Rectal smooth muscle tissue (tissue), 1 donor: Measurements from ENCODE around the gene DLL3.
"Not testable (repeated sequence)": the region's sequence is repeated elsewhere in the genome, so short reads cannot be mapped to it uniquely, and the experiment has no call there.

Experiments used
- H3K27ac ChIP-seq: one replicate; pipeline ENCODE4 v1.7.0; 2013; ENCODE audit warnings: low read depth, low read length, inconsistent platforms
- H3K27me3 ChIP-seq: one replicate; pipeline ENCODE4 v1.7.0; 2013; ENCODE audit warnings: low read length; ENCODE audit not compliant: control insufficient read depth, insufficient read depth
- H3K36me3 ChIP-seq: one replicate; pipeline ENCODE4 v1.7.0; 2013; ENCODE audit warnings: low read length; ENCODE audit not compliant: control insufficient read depth, insufficient read depth
- H3K4me1 ChIP-seq: one replicate; pipeline ENCODE4 v1.7.0; 2013; ENCODE audit warnings: low read length; ENCODE audit not compliant: control insufficient read depth, insufficient read depth
- H3K4me3 ChIP-seq: one replicate; pipeline ENCODE4 v1.7.0; 2013; ENCODE audit warnings: low read length
- H3K9ac ChIP-seq: one replicate; pipeline ENCODE4 v1.7.0; 2013; ENCODE audit warnings: low read length

The DLL3 gene

DNA sequence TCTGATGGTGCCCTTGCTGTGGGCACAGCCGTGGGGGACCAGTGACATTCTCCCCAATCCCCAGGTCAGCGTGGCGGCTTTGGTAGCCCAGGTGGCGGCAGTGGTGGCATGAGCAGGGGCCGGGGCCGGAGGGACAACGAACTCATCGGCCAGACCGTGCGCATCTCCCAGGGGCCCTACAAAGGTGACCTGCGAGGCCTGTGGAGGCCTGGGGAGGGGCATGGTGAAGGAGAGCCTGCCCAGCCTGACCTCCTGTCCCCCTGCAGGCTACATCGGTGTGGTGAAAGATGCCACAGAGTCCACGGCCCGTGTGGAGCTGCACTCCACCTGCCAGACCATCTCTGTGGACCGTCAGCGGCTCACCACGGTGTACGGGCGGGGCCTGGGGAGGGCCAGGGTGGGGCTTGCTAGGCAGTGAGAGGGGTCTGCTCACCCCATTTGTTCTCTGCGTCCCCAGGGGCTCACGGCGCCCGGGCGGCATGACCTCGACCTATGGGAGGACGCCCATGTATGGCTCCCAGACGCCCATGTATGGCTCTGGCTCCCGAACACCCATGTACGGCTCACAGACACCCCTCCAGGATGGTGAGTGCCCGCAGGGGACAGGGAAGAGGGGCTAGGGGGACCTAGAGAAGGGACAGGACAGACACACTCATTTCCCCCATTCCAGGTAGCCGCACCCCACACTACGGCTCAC lies 25.9 kb upstream of the DLL3 start:
- Histone ChIP-seq H3K9ac (no peak overlapping the region), H3K36me3 (peaks cover 79% of the 10 kb centered on the region), H3K4me1 (no peaks in the 10 kb centered on the region), H3K27me3 (no peaks in the 10 kb centered on the region), H3K27ac (no peak overlapping the region), H3K4me3 (no peak overlapping the region)

DNA sequence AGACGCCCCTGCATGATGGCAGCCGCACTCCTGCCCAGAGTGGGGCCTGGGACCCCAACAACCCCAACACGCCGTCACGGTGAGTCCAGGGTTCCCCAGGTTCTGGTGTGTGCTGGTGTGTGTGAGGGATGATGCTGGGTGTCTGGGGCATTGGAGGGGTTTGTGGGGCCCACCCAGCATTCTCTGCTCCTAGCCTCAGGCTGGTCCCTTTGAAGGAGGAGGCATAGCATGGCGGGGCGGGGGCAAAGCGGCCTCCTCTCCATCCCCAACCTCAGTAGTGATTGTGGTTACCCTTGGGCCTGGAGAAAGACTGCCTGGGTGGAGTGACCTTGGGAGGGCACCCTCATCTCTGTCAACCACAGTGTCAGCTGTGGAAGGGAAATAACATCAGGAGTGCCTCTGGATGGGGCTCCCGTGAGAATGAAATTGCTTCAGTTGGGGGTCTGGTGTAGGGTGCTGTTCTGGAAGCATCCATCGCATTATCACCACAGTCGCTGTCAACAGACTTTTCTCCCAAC lies 25.2 kb upstream of the DLL3 start:
- Histone ChIP-seq H3K27ac (no peak overlapping the region), H3K9ac (no peak overlapping the region), H3K4me3 (no peak overlapping the region), H3K27me3 (no peaks in the 10 kb centered on the region), H3K36me3 (peaks cover 74% of the 10 kb centered on the region), H3K4me1 (no peaks in the 10 kb centered on the region)

DNA sequence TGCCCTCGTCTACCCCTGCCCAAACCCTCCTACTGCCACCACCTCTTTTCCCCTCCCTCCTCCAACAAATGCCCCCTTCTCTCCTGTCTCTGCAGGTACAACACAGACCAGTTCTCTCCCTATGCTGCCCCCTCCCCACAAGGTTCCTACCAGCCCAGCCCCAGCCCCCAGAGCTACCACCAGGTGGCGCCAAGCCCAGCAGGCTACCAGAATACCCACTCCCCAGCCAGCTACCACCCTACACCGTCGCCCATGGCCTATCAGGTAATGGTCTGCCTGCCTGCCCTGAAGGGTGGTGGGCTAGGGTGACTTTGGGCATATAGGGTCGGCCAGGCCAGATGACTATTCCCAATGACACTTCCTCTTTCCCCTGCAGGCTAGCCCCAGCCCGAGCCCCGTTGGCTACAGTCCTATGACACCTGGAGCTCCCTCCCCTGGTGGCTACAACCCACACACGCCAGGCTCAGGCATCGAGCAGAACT lies 24.6 kb upstream of the DLL3 start:
- Histone ChIP-seq H3K9ac (no peak overlapping the region), H3K4me1 (no peaks in the 10 kb centered on the region), H3K27me3 (no peaks in the 10 kb centered on the region), H3K36me3 (peaks cover 67% of the 10 kb centered on the region), H3K27ac (no peak overlapping the region), H3K4me3 (no peak overlapping the region)

DNA sequence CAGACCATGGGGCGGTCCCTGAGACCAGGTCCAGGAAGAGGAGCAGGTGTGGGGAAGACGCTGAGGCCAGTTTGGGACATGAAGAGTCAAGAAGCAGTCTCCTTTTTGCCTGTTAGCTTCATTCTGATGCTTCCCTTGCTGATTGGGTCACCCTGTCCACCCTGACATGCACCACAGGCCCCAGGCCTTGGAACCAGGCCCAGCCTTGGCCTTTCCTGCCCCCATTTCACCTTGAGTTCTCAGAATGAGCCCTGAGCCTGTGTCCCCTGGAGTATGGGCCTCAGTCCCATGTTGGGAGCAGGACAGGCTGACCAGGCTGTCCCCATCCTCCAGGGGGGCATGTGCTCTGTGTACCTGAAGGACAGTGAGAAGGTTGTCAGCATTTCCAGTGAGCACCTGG lies 23.0 kb upstream of the DLL3 start:
- H3K27me3 ChIP-seq, result no peaks in the 10 kb centered on the region

DNA sequence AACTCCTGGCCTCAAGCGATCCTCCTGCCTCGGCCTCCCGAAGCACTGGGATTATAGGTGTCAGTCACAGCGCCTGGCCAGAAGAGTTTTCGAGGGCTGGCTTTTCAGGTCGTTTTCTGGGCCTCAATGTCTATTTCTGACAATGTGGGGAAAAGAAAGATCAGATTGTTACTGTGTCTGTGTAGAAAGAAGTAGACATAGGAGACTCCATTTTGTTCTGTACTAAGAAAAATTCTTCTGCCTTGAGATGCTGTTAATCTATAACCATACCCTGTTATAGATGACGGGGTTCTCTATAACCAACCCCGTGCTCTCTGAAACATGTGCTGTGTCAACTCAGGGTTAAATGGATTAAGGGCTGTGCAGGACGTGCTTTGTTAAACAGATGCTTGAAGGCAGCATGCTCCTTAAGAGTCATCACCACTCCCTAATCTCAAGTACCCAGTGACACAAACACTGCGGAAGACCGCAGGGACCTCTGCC lies 19.4 kb upstream of the DLL3 start:
- H3K27ac ChIP-seq, H3K9ac ChIP-seq, H3K27me3 ChIP-seq, H3K4me3 ChIP-seq: not testable (repeated sequence)
- peaks cover 11% of the 10 kb centered on the region for H3K4me1 ChIP-seq
- H3K36me3 ChIP-seq, result peaks cover 18% of the 10 kb centered on the region

More for the DNA sequence above, 23.0 kb upstream of the DLL3 start:
- peaks cover 52% of the 10 kb centered on the region for H3K36me3 ChIP-seq
- H3K4me3 ChIP-seq, result no peak overlapping the region
- H3K27ac ChIP-seq, result no peak overlapping the region
- peaks cover 4% of the 10 kb centered on the region for H3K4me1 ChIP-seq
- H3K9ac ChIP-seq, result no peak overlapping the region

DNA sequence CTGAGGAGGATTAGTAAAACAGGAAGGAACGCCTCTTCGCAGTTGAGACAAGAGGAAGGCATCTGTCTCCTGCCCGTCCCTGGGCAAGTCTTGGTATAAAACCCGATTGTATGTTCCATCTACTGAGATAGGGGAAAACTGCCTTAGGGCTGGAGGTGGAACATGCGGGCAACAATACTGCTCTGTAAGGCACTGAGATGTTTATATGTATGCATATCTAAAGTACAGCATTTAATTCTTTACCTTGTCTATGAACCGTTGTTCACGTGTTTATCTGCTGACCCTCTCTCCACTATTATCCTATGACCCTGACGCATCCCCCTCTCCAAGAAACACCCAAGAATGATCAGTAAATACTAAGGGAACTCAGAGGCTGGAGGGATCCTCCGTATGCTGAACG lies 18.8 kb upstream of the DLL3 start:
- peak overlapping the region; percentile 76 for H3K9ac ChIP-seq
- H3K27ac ChIP-seq, result peak overlapping the region; percentile 84
- H3K36me3 ChIP-seq, result peaks cover 12% of the 10 kb centered on the region
- H3K4me3 ChIP-seq, result peak overlapping the region; percentile 95
- H3K27me3 ChIP-seq, result no peaks in the 10 kb centered on the region
- H3K4me1 ChIP-seq, result peaks cover 11% of the 10 kb centered on the region

DNA sequence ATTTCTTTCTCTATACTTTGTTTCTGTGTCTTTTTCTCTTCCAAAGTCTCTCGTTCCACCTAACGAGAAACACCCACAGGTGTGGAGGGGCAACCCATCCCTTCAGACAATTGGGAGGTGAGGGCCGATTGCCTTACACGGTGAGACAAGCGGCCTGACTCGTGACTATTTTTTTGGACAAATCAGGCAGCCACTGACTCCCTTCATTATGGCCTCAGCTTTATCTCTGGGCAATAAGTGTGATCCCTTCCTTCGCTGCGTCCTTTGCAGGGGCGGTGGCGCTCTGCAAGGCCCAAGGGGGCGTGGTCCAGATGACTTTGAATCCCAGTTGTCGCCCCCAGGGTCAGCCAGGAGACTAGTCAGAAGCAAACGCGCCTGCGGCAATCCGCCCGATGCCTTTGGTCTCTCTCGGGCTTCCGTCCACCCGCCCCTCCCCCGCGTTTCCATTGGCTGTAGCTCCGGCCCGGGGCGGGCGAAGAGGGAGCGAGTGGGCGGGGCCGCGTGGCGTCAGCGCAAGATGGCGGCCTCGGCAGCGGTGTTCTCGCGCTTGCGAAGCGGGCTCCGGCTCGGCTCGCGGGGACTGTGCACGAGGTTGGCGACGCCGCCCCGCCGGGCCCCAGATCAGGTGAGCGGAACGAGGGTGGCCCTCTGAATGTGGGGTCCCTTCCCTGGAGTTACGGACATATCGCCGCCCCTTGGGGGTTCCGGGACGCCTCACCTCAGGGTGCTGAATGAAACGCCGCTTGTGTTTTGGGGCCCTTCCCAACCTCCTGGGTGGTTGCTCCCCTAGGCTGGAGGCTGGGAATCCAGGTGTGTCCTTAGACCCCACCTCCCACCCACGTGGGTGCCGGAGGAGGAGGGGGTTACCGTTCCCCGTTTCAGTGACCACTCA lies 18.2 kb upstream of the DLL3 start, which contains the start of gene TIMM50:
TSS of gene TIMM50 (plus strand) at position 502 of the 892 bp plus-strand sequence. CDS start at position 518, 16 bp downstream.
- Histone ChIP-seq H3K4me3 (peak within 1 kb of the TSS; percentile 95), H3K9ac (peak within 1 kb of the TSS; percentile 76), H3K27ac (peak within 1 kb of the TSS; percentile 84), H3K27me3 (no peaks in the 10 kb centered on the region), H3K4me1 (peaks cover 11% of the 10 kb centered on the region), H3K36me3 (peaks cover 10% of the 10 kb centered on the region)

DNA sequence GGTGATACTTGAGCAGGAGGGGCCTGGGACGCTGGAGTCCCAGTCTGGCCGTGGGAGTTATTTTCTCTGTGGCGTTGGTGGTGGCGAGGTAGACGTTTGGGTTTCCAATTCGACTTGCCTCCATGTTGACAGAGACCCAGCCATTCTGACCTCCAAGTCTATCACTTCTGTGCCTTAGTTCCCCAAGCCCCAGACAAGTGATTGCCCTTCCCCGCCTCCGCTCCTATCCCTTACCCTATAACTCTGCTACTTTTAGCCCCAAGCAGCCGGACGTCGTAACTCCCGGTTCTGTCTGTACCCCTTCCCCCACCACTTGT lies 17.6 kb upstream of the DLL3 start:
- Histone ChIP-seq H3K4me3 (peak overlapping the region; percentile 95), H3K4me1 (peaks cover 11% of the 10 kb centered on the region), H3K27me3 (no peaks in the 10 kb centered on the region), H3K9ac (peak overlapping the region; percentile 49), H3K36me3 (peaks cover 7% of the 10 kb centered on the region), H3K27ac (no peak overlapping the region)

DNA sequence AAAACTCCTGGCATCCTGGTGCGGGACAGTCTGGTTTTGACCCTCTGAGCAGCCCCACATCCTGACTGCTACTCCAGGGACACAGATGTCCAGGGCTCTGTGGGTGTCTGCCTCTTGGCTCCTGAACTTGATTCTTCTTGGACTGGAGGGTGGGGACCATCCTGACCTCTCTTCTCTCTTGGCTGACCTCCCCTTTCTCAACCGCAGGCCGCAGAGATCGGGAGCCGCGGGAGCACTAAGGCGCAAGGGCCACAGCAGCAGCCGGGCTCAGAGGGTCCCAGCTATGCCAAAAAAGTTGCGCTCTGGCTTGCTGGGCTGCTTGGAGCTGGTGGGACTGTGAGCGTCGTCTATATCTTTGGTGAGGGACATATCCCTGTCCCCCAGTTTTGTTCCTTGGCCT lies 17.1 kb upstream of the DLL3 start:
- no peak overlapping the region for H3K27ac ChIP-seq
- peaks cover 11% of the 10 kb centered on the region for H3K4me1 ChIP-seq
- no peak overlapping the region for H3K9ac ChIP-seq
- no peaks in the 10 kb centered on the region for H3K27me3 ChIP-seq
- H3K36me3 ChIP-seq, result peaks cover 10% of the 10 kb centered on the region
- peak overlapping the region; percentile 95 for H3K4me3 ChIP-seq

DNA sequence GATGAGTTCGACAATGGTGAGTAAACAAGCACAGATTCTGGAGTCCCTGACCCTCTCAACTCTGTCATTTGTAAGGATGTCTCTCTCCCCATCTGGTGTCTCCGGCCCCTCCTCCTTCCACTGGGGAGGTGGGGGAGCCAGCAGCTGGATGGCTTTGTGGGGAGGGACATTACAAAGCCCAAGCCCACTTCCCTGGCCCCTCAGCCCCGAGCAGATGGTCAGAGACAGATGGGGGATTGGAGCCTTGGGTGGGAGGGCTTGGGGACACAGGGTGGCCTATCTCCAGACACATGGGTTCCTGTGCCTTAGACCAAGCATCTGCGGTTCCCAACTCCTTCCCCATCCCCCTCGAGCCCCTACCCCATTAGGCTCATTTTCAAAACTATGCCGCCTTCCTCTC lies 15.6 kb upstream of the DLL3 start:
- H3K27me3 ChIP-seq, result no peaks in the 10 kb centered on the region
- H3K27ac ChIP-seq, result no peak overlapping the region
- peaks cover 14% of the 10 kb centered on the region for H3K36me3 ChIP-seq
- H3K9ac ChIP-seq, result no peak overlapping the region
- H3K4me1 ChIP-seq, result peaks cover 11% of the 10 kb centered on the region
- H3K4me3 ChIP-seq, result no peak overlapping the region

DNA sequence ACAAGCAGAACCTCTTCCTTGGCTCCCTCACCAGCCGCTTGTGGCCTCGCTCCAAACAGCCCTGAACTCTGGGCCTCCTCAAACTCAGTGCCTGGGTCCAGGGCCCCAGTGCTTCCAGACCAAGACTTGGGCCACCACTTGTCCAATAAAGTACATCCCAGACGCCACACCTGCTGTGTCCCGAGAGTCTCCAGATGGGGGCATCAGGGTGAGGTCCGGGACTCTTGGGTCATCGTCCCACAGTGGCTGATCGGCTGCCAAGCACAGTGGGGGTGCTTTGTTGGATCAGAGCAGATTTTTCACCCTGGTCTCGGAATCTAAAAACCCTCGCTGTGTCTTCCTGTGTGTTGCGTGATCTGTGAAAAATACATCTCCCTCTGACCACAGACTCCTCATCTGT lies 9.0 kb upstream of the DLL3 start:
- Histone ChIP-seq H3K4me3 (no peak overlapping the region), H3K27ac (no peak overlapping the region), H3K27me3 (no peaks in the 10 kb centered on the region), H3K36me3 (peaks cover 33% of the 10 kb centered on the region), H3K9ac (no peak overlapping the region), H3K4me1 (no peaks in the 10 kb centered on the region)

DNA sequence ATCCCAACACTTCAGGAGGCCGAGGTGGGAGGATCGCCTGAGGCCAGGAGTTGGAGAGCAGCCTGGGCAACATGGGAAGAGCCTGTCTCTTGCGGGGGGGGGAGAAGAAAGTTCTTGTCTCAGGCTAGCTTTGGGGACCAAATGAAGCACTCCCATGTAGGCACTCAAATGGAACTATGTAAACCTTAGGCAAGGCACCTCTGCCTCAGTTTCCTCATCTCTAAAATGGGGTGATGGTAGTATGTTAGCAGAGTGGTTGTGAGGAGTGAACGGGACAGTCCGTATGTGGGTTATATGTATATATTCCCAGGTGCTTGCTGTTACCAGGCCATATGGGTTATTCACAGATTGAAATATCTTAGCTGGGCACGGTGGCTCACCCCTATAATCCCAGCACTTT lies 6.5 kb upstream of the DLL3 start:
- no peak overlapping the region for H3K9ac ChIP-seq
- H3K27ac ChIP-seq, result no peak overlapping the region
- H3K27me3 ChIP-seq, result no peaks in the 10 kb centered on the region
- peaks cover 23% of the 10 kb centered on the region for H3K36me3 ChIP-seq
- no peaks in the 10 kb centered on the region for H3K4me1 ChIP-seq
- H3K4me3 ChIP-seq, result no peak overlapping the region
